ENCODE measurements around the gene PSEN2.

DNA sequence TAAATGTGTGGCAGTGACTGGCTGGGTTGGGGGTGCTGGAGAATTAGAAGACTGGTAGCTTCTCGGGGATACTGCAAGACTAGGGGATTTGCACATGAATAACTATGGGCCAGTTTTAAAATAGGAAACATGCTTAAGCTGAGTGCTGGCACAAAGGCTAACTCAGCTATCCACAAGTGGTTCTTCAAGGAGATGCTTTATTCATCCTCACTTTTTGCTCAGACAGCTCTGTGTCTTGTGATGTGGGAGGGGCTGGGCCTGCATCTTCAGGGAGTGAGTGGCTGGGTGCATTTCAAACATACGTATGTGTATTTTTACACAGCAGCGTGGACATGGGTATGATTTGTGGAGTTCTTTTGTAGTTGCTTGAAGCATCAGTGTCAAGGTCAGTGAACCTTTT lies 72.0 kb downstream of the PSEN2 start:
- no peak for TF ChIP-seq CTCF (IDR thresholded peaks at IDR 0.05; ENCODE audit: insufficient read depth, low read length)
- TF ChIP-seq REST (IDR thresholded peaks at IDR 0.05; ENCODE audit: insufficient replicate concordance, low read depth), result no peak
- TF ChIP-seq POLR2AphosphoS5 (IDR thresholded peaks at IDR 0.05; ENCODE audit: low read depth), result no peak
- TF ChIP-seq GABPA (IDR thresholded peaks at IDR 0.05; ENCODE audit: low read depth), result no peak
